NCI-H146 treated with DMSO at 0.1 percent for 48 hours (cell line): ENCODE measurements around the gene DNAJC15.

ENCODE experiments used
- DNase-seq: peaks from one replicate; lab custom pipeline; 2025; ENCODE audit not compliant: unreplicated experiment; lab: John Stamatoyannopoulos, UW

DNAJC15 gene

DNA sequence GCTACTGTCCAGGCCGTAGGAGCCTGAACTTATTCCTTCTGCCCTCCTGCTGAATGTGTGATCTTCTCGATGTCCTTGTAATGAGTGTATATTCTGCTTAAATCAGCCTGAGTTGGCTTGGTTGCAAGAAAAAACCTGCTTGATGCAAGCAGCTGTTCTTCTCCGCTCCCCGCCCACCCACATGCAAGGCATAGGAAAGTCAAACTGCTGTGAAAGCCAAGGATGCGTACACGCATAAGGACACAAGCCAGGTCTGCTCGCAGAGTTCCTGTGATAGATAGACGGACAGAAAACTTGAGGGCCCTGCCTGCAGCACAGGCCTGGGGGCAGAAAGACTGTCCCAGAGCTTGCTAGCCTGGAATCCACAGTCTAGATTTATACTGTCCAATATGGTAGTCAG is 101.1 kb downstream of the DNAJC15 start:
- no peak for DNase-seq

DNA sequence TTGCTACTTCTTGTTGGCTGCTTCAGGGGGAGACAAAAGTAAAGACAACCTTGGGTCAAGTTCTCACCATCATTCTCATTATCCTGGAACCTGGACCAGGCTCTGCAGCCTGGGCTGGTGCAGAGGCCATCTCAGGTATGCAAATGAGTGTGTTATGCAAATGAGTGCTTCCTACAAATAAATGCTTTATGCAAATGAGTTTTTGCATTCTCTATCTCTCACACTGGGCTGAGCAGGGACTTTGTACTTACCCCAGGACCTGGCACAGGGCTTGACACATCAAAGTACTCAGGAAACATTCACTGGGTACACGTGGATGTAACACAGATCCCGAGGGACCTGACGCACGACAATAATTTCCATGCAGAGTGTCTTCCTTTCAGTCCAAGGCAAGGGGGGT is 103.0 kb downstream of the DNAJC15 start:
- DNase-seq = no peak

DNA sequence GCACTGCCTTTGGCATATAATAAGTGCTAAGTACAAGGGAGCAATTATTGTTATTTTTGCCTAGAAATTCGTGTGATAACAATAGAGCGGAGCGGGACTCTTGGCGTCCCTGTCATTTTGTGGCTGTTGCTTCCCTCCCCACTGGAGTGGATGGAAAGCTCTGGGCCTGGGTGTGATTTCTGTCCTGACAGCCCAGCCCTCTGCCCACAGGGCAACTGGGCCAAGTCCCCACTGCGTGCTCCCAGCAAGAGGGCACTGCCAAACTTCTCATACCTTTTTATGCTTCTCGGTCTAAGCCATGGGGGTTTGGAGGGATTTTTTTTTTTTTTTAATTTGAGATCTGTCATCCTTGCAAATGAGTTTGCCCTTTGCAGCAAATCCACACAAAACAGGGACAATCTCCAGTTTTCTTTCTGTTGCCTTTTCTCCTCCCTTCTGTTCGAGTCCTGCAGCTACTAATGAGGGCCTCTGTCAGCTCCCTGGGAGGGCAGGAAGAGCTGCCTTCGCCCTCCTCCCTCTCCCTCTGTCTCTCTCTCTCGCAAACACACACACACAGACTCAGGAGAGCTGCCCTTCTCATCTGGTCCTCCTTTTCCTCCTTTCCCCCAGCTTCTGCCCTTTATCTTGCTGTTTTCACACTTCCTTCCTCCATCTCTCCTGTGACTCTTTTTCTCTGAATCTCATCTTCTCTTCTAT is 103.9 kb downstream of the DNAJC15 start:
- DNase-seq = no peak

DNA sequence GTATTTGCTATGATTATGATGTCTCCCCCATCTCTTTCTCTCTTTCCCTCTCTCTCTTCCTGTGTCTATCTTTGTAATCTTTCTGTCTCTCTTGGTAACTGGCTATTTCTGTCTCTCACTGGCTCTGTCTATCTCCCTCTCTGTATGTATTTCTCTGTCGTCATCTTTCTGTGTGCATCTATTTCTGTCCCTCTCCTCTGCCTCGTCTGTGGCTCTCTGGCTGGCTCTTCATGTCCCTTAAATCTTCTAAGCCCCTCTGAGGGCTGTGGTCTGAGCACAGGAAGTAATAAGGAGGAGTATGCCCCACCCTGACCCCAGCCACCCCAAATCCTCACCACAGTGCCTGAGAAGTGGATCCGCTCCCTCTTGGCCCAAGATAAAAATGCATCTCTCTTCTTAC is 104.4 kb downstream of the DNAJC15 start:
- no peak for DNase-seq

DNA sequence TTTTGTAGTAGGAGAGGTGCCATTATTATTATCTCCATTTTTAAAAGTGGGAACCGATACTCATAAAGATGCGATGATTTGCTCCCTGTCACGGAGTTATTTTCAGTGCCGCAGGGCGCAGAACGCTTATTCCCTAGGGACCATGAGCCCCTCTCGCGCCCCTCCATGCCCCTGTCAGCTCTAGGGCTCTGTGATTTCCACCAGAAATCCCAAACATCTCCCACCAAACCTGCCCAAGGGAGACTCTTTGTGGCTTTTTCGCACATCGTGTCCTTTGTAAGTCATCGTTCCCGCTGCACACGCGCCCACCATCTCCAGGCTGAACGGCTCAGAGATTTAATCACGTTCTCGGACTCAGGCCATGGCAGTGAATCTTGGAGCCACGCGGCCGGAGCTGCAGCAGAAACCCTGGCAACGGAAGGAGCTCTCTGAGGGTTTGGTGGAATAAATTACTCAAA is 105.1 kb downstream of the DNAJC15 start:
- DNase-seq = no peak

DNA sequence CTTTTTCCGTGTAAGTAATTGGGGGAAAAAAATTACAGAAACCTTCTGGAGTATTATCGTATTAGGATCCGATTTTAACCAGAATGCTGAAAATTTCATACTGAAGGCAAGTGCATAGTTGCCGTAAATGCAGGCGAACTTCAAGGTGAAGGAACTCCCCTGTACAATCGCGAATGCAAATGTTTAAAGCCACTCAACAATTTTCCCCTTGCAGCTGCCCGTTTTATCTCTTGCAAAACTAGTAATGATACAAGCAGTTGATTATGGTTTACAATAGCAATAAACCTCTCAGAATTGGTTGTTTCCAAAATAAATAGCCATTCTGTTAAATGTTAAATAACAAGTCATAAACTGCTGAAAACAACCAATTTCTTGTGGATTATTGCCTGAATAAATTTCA is 105.7 kb downstream of the DNAJC15 start:
- DNase-seq = no peak

DNA sequence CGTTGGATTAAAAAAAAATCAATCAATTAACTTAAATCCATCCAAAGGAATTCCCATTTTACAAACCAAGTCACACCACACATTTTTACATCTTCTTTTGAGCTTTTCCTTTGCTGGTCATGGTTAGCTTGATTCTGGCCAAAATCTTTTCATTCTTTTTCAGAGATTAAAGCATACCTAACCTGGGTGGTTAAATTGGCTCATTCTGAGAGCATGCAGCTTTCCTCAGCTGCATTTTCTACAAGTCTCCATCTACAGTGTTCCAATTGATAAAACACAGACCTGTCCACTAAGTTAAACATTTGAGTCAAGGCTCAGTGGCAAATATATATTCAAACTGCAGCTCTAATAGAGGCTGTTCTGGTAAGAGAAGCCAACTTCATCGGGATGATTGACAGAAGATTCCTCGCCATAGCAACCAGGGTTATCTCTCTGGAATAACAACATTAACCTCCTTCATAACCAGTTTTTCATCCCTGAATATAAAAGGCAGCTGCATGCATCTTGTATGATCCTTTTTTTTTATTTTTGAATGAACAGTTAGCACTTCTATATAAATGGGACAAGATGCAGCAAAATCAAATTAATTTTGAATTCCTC is 106.2 kb downstream of the DNAJC15 start:
- no peak for DNase-seq

DNA sequence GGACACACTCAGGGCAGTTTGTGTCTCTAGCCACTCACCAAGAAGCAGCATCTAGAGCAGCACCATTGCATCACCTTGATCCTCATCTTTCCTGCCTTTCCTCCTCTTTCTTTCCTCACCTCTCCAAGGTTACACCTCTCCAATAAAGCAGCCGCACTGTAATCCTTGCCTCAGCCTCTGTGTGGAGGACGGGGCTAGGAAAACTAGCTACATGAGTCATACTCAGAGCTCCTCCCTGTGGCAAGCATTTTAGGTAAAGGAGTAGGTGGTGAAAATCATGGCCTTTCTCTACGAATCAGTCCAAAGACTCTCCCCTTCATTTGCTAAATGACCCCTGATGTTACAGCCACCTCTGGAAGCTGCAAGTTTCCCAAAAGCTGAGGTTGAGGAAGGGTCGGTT is 108.9 kb downstream of the DNAJC15 start:
- DNase-seq = peak; percentile 44

DNA sequence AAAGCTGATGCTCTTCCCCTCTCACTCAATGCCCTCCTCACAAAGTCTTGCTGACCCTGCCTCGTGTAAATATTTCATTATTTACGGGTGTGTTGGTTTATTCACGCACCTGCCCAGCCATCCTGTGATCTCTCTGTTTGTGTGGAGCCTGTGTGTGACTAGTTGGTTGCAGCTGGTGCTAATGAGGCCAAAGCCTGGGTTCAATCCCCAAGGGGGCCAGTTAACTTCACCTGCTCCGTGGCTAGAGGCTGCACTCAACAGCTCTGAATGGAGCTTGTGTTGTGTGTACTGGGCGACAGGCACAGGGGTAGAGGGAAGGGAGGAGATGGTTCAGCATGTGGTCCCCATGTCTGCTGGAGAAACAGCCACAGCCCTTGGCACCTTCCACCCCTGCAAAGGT is 109.5 kb downstream of the DNAJC15 start:
- peak; percentile 25 for DNase-seq

DNA sequence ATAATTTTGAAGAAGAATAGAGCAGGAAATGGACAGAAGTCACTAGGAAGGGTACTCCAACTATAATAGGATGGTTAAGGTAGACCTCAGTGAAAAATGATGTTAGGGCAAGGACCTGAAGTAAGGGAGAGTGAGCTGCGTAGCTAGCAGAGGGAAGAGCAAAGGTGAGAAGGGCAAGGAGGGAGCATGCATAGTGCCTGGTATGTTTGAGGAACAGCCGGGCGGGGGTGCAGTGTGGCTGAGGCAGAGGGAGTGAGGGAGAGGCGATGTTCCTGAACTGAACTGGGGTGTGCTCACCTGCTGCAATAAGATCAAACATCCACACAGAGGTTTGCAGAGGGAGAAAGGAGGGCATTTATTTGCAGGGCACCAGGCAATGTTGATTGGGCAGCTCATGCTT is 110.4 kb downstream of the DNAJC15 start:
- DNase-seq = no peak

DNA sequence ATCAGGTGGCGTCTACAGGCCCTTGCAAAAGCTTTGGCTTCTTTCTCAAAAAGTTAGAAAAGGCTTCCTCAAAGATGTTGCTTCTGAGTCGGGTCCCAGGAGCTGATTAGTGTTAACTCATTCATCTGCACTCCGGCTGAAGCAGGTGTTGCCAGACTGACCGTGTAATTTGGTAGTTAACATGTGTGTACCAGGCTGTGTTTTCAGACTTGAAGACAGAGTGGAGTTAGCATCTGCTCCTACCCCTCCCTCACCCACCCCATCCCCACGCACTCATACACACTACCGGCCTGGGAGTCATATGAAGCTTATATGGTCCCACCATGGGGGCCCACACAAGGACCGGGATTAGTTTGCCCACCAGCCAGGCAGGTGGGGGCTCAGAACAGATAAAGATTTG is 111.5 kb downstream of the DNAJC15 start:
- no peak for DNase-seq

DNA sequence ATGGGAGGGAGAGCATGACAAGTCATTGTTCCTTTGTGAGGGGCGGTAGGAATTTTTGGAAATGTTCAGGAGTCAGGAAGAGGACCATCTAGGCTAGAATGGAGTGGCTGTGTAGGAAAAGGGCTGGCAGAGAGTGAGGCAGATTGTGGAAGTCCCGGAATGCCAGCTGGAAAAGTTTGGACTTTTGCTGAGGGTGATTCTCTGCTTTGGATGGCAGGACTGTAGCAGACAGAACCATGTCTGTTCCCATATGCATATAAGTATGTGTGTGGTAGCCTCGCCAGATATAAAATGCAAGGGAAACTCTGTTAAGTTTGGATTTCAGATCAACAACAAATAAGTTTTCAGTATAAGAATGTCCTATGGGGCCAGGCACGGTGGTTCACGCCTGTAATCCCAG is 112.1 kb downstream of the DNAJC15 start:
- no peak for DNase-seq

DNA sequence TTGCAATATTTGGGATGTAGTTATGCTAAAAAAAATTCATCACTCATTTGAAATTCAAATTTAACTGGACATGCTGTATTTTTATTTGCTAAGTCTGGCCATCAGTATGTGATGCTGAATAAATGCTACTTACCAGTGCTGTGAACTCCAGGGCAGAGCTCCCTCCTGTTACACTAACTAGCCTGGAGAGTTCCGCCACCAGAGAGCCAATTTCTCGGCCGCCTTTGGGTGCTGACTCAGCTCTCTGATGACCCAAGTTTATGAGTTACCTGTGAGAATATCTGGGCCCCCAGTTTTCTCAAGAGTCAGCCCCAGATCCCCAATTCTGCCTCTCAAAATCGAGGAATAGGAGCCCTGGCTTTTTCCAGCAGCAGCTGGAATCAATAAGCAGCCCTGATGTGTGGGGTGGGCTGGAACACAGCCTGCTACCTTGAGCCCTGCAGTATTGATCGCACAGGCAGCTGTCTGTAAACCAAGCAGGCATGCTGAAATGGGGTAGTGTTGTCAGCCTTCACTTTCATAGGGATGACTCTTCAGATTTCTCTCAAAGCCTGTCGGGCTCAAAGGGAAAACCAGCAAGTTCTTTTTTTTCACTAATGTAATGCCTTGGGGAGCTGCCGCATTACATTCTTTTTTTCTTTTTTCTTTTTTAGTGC is 113.7 kb downstream of the DNAJC15 start:
- DNase-seq = no peak

DNA sequence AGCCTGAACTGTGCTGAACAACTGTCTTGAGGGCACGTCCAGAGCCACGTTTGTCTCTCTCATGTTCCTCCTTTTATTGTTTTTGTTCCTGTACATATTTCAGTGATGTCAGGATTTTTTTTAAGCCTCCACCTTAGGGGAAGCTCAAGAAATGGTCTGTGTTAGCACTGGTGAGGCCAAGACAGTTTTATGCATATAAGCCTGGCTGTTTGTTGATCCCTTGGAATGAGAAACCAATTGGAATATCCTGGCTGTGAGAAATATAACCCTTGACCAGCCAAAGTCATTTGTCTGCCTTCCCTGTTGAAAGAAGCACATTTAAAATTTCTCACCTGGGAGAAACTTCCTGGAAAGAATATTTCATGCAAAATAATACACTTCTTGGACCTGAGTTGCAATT is 115.8 kb downstream of the DNAJC15 start:
- DNase-seq = no peak

DNA sequence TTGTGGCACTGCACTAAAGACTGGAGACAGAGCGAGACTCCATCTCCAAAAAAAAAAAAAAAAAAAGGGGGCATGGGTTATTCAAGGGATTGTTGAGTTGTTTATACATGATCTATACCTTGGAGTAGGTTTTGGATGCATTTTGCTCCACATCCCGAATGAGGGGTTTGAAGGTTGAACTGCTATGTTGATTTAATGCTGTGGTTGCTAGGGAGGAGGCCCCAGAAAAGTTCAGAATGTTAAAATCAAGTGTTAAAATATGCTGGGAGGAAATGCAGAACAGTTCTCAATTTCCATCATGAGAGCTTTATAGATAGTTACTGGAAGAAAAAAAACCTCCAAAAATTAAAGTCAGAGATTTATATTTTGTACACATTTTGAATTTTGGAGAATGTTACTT is 116.5 kb downstream of the DNAJC15 start:
- no peak for DNase-seq

DNA sequence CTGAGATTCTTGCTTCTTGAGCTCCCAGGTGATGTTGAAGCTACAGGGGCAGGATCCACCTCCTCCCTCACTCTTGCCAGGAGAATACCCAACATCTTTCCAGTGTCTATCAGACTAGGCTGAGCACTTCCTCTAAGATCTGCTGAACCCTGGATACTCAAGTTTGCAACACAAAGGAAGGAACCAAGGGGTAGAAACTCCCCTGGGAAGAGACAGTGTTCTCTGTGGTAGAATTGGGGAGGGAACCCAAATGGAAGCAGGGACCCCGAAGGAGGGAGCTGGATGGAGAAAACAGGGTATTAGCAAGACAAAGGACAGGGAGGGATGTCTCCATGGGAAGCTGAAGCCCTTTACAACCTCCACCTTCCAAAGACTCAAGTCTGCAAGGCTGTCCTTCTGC is 117.6 kb downstream of the DNAJC15 start:
- DNase-seq = no peak

DNA sequence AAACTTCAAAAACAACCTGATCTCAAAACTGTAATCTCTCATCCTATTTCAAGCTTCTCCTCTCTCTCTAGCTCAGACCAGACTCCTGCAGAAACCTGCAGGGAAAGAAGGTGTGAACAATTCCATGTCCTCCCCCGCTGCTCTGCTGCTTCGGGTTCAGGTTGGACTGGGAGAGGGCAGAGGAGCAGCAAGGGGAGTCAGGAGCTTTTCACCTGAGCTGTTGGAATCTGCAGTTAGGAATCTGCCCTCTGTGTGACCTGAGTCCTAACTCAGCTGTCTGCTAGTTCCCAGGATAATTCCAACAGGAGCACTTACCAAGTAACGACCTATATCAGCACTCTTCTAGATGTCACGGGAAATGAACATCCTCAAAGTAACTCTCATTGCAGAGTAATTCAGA is 118.3 kb downstream of the DNAJC15 start:
- DNase-seq = no peak

DNA sequence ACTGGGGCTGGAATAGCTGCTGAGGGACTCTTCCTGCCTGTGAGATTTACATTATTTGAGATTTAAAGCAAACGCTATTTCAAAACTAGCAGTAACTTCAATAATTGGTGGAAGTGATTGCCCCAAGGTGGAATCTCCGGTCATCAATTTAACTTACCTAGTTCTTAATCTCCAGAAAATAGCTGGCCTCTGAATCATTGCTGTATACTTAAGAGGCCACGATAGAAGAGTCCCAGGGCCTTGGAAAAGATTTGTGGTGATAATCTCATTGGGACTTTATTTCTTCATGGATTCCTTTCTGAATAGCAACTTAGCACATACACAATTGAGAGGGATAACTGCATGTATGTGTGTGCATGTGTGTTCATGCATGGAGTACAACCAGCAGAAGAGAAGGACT is 120.2 kb downstream of the DNAJC15 start:
- no peak for DNase-seq

DNA sequence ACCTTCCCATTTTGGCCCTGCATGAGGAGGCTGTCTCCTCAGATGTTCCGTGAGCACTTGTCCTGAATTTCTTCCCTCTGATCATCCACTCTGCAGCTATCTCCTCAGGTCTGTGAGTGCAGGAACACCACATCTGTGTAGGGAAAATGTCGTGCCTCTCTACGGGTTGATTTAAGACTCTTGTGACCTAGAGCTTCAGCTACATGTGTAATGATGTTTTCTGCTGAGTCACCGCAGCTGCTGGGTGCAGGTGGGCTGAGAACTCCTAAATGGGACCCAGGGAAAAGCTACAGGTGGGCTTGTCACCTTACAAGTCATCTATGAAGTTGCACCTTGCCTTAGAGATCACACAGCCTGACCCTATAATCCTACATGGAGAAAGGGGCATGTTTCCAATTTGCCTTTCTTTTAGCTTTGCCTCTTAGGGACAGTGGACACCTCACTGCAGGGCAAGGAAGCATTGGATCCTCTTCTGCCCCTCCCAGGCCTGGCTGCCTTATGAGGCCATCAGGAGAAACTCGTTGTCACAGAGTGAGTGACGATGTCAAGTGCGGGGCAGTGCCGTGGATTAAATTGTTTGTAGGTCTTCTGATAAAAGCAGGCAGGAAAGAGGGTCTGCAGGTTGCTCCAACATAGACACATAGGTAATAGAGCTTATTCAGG is 122.3 kb downstream of the DNAJC15 start:
- DNase-seq = no peak

DNA sequence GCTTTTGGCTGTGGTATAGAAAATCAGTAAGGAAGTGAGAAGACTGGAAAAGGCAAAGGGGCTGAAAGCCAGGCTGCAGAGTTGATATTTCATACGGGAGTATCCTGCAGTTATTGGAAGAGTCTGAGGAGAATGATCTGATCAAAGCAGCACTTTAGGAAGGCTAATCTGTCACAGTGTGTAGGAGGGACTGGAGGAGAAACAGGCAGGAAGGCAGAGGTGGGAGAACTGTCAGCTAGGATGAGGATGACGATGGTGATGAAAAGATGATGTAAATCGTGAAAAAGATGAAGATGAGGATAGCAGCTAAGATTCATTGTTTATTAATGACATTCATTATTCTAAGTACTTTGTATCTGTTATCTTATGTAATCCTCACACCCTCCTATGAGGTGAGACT is 123.0 kb downstream of the DNAJC15 start:
- no peak for DNase-seq

DNA sequence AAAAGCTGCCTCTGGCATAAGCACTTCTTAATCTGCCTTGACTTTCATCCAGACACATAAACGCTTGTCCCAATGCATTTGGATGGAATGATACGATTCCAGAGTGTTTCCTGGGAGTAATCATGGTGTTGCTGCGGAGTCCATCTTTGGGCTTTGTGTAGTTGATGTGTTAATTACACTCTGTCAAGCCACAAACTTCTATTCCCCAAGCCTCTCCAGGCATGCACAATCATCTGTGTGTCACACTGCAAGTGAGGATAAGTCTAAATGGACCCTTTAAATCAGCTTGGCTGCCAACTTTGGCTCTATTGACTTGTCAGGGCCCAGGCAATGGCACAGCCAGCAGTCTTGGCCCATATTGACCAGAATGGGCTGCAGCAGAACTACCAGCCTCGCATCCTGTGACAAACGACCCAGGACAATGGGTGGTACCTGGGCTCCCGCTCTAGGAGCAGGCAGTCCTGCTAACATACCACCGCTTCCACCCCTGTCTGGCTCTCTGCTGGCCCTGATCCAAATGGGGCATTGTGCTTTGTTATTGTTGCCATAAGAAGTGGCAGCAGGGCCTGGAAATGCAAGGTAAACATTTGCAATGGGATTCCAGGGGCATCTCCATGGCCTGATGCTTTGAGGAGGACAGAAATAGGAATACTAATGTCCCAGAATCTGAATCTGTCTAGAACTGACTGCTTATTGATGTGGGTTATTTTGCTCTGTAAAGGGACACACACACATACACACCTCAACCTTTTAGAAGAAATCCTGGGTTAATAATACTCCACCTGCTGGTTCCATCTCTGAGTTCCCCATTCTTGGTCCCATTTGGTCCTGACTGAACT is 127.2 kb downstream of the DNAJC15 start:
- no peak for DNase-seq
